Esophagus muscularis mucosa (tissue), 4 donors: ENCODE measurements around the gene MMS19.

Experiments
- CTCF ChIP-seq, 3 experiments: fragments of 200-600 bp in 2 of 3; fragments of 450-650 bp in 1 of 3; sonication (generic) in 2 of 3; IDR thresholded peaks; one replicate each; pipeline ENCODE4 v1.5.1; 2017 to 2019; ENCODE audit warnings: antibody characterized with exemption in 3 of 3, mild to moderate bottlenecking in 2 of 3, moderate library complexity in 1 of 3
- EP300 ChIP-seq: sonication (generic); formaldehyde crosslinking; IDR thresholded peaks from one replicate; pipeline ENCODE4 v1.6.1; 2017; ENCODE audit warnings: antibody characterized with exemption
- POLR2AphosphoS5 ChIP-seq, 2 donors: sonication (generic); formaldehyde crosslinking; IDR thresholded peaks; one replicate each; pipeline ENCODE4 v1.6.1; 2017; ENCODE audit warnings: antibody characterized with exemption in 2 of 2

DNA sequence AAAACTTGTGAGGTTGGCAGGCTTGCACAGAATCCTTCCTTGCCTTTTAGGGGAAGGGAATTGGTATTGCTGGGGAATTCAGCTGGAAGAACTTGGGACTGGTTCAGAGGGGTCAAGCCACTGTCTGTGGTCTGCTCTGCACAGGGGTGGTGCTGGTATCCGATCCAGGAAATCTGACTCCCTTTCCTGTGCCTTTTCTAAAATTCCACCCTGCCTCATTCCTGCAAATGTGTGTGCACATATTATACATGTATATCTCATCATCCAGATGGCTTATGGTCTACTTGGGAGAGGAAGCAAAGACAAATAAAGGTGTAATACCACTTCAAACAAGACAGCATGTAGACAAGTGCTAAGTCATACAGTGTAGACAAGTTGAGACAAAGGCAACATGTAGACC is 14.8 kb upstream of the MMS19 start:
- TF ChIP-seq CTCF (IDR thresholded peaks at IDR 0.05) = no peak
- TF ChIP-seq EP300 = no peak
- no peak for TF ChIP-seq POLR2AphosphoS5 (IDR thresholded peaks at IDR 0.05)
